Fibroblast of the aortic adventitia (primary cell): ENCODE measurements around the gene RNF175. TPM values are rescaled to one million over a fixed set of nuclear protein-coding genes. Genes with fewer than 3 reads are reported as not detected.

Source experiments
- DNase-seq: peaks from one replicate; pipeline ENCODE4 v3.0.0-alpha.2; 2010; ENCODE audit warnings: low read depth
- H3K4me3 ChIP-seq: 2 replicates; pipeline ENCODE4 v1.5.1; 2011; ENCODE audit warnings: low read depth, mild to moderate bottlenecking, control low read depth, low read length, moderate library complexity
- total RNA-seq: library from RNA; depleted of rRNA; stranded (reverse); fragments of >200 nt; gene quantifications from 2 replicates; pipeline ENCODE4 v1.2.3, GENCODE V29; 2012; ENCODE audit warnings: low replicate concordance
- TF ChIP-seq, protein P1 (sequence below): IDR thresholded peaks from 2 replicates; pipeline ENCODE4 v1.5.1; 2011; ENCODE audit warnings: mild to moderate bottlenecking, low read length, control low read depth, inconsistent platforms; ENCODE audit not compliant: insufficient read depth

The RNF175 gene
- total RNA-seq, 1 donor, result not detected

- DNase-seq, result no peak
- H3K4me3 ChIP-seq, result no peak overlapping the region
- TF ChIP-seq, protein P1, sequence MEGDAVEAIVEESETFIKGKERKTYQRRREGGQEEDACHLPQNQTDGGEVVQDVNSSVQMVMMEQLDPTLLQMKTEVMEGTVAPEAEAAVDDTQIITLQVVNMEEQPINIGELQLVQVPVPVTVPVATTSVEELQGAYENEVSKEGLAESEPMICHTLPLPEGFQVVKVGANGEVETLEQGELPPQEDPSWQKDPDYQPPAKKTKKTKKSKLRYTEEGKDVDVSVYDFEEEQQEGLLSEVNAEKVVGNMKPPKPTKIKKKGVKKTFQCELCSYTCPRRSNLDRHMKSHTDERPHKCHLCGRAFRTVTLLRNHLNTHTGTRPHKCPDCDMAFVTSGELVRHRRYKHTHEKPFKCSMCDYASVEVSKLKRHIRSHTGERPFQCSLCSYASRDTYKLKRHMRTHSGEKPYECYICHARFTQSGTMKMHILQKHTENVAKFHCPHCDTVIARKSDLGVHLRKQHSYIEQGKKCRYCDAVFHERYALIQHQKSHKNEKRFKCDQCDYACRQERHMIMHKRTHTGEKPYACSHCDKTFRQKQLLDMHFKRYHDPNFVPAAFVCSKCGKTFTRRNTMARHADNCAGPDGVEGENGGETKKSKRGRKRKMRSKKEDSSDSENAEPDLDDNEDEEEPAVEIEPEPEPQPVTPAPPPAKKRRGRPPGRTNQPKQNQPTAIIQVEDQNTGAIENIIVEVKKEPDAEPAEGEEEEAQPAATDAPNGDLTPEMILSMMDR, result no peak
These were observed 39.3 kb upstream of the RNF175 start for GRCh38 chr4:153798901-153799693.

DNA sequence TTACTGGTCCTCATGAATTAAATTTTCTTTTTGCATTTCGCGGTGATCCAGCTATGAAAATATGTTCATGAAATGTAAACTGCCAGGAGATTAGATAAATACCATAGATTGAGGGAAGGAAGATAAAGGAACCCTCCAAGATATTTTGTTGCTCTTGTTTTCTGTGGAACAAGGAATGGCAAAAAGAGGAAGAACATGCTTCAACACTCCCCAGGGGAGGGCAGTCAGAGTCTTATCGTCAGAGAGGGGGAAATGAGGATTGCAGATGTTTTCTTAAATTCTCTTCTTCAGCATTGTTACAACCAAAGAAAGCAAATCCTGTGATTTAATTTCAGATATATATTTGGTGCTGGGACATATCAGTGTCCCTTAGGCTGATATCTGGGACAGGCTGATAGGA lies 38.6 kb upstream of the RNF175 start:
- no peak overlapping the region for H3K4me3 ChIP-seq
- TF ChIP-seq, protein P1, result no peak
- no peak for DNase-seq

- TF ChIP-seq, protein P1, result no peak
- DNase-seq, result no peak
- H3K4me3 ChIP-seq, result no peak overlapping the region
These were observed 34.2 kb upstream of the RNF175 start for GRCh38 chr4:153794006-153794405.

DNA sequence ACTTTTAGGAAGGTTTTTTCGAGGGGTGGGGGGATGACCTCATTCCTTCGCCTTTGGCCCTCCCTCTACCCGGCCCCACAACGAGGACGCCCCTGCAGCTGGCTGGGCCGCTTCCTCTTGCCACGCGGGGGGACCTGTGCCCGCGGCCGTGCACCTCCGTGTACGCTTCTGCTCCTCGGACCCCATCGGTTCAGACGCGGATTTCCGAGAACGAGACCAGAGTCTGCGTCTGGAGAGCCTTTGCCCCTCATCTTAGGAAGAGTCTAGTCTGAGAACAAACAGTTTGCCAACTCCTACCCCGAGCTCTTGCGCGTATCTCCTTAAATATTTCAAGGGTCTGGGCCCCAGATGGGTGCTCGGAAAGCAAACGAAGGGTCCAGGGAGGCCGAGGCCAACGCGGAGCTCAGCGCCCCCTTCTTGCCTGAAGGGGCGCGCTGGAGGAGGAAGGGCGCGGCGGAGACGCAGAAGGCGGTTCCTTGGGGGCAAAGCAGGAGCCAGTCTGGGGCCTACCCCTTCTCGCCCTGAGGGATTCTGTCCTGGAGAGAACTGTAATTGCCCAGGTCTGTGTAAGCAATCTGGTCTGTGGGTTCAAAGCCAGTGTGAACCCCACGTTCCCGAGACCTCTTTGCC lies 32.9 kb upstream of the RNF175 start:
- TF ChIP-seq, protein P1, result no peak
- DNase-seq, result no peak
- H3K4me3 ChIP-seq, result no peak overlapping the region

DNA sequence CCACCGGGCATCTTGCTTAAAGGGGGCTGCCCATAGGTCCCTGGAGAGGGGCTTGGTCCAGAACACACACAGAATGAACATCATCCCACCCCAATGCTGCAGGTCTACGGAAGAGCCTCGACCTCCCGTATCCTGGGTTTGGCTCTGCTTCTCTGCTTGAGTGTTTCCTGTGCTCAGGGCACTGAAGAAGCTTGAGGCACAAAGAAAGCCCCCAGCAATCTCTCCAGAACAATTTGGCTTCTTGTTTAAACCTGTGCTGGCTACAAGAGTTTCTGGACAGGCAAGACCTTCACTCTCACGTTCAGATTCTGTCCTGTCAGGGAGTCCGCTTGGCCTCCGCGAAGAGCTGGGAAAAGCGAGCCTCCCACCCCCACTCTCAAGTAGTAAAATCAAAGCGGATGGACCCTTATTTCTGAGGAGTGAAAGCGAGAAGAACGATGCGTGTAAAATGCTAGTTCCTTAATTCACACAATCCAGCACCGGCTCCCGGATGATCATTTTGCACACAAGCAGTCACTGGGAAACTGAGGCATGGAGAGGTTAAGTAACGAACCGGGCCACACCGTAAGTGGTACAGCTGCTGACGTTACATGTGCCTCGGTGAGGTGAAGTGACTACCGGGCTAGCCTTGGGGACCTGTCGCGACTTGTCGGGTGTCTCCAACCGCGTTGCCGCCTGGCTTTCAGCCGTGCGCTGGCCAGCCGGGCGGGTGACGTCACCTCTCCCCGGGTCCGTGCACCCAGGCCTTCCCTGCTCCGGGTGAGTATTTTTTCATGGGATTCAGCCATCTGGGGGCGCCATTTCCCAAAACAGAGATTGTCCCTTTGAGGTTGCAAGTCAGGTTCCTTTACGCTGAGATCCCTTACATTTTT lies 32.2 kb upstream of the RNF175 start:
- H3K4me3 ChIP-seq, result no peak overlapping the region
- DNase-seq, result peak; percentile 22
- TF ChIP-seq, protein P1, result no peak

DNA sequence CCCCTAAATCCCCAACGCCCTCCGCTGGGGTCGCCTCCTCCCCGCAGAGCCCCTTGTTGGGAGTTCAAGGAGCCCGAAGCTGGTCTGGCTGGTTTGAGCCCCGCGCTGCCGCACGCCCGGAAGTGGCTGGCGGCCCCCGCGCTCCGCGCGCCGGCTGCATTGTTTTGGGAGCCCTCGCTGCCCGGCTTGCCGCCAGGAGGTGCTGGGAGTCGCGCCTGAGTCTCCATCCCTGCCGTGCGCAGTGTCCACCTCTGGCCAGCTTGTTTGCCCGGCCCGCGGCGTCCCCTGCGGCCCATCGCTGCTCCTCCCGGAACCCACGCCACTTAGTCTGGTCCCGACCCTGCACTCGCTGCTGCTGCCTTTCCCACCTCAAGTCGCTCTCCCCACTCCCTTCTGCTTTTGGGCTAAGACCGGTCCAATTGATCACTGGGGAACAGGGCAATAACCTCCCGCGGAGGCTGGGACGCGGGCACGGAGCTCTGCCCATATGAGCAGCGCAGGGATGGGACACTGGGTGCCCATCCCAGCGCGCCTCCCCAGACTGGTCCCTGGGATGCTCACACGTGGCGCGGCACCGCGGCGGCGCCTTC lies 31.2 kb upstream of the RNF175 start:
- DNase-seq, result no peak
- H3K4me3 ChIP-seq, result peak overlapping the region; percentile 5
- TF ChIP-seq, protein P1, result no peak
